Cardiac fibroblast (primary cell): ENCODE results near the gene PALLD.
A peak's percentile ranks its signal among the peaks of the same experiment; 100 is the strongest.
"Not testable (repeated sequence)": the region's sequence is repeated elsewhere in the genome, so short reads cannot be mapped to it uniquely, and the experiment has no call there.

Source experiments
- DNase-seq, 2 donors: peaks; one replicate each; pipeline versions ENCODE4 v3.0.0 to v3.0.0-alpha.2; 2010; ENCODE audit warnings: low read depth in 2 of 2
- H3K4me3 ChIP-seq, 2 donors: replicated peaks in 1 of 2; 1 replicate in 1 of 2; 2 replicates in 1 of 2; pipeline ENCODE4 v1.5.1; 2011; ENCODE audit warnings: low read depth in 2 of 2, low read length in 2 of 2, mild to moderate bottlenecking in 2 of 2, moderate library complexity in 1 of 2
- TF ChIP-seq, protein P1 (sequence below): IDR thresholded peaks from one replicate; pipeline ENCODE4 v1.5.1; 2011; ENCODE audit warnings: low read depth, mild to moderate bottlenecking, low read length, inconsistent platforms

PALLD gene

GRCh38 chr4:168805341-168805740 is 308.5 kb downstream of the PALLD start:
- DNase-seq = no peak
- TF ChIP-seq, protein P1, sequence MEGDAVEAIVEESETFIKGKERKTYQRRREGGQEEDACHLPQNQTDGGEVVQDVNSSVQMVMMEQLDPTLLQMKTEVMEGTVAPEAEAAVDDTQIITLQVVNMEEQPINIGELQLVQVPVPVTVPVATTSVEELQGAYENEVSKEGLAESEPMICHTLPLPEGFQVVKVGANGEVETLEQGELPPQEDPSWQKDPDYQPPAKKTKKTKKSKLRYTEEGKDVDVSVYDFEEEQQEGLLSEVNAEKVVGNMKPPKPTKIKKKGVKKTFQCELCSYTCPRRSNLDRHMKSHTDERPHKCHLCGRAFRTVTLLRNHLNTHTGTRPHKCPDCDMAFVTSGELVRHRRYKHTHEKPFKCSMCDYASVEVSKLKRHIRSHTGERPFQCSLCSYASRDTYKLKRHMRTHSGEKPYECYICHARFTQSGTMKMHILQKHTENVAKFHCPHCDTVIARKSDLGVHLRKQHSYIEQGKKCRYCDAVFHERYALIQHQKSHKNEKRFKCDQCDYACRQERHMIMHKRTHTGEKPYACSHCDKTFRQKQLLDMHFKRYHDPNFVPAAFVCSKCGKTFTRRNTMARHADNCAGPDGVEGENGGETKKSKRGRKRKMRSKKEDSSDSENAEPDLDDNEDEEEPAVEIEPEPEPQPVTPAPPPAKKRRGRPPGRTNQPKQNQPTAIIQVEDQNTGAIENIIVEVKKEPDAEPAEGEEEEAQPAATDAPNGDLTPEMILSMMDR = no peak
- no peak overlapping the region for H3K4me3 ChIP-seq

DNA sequence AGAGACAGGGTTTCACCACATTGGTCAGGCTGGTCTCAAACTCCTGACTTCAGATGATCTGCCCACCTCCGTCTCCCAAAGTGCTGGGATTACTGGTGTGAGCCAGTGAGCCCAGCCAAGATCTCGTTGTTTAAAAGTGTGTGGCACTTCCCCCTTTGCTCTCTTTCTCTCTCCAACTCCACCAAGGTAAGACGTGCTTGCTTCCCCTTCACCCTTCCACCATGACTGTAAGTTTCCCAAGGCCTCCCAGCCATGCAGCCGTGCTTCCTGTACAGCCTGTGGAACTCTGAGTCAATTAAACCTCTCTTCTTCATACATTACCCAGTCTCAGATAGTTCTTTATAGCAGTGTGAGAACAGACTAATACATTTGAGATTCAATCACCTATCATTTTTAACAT is 309.4 kb downstream of the PALLD start:
- not testable (repeated sequence) for H3K4me3 ChIP-seq, DNase-seq

DNA sequence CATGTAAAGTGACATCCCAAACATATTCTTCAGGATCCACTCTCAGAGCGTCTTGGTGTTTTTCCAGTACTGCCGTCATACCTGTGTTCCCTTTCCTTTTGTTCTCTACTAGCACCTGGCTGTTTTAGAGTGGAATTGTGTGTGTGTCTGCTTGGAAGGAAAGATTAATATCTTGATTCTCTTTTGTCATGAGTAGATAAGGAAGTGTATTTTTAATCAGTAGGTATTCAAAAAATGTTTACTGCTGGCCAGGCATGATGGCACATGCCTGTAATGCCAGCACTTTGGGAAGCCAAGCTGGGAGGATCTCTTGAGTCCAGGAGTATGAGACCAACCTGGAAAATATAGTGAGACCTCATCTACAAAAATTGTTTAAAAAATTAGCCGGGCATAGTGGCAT is 314.4 kb downstream of the PALLD start:
- H3K4me3 ChIP-seq = no peak overlapping the region
- TF ChIP-seq, protein P1 = no peak
- DNase-seq = no peak

GRCh38 chr4:168811786-168812651 is 315.2 kb downstream of the PALLD start:
- TF ChIP-seq, protein P1 = no peak
- H3K4me3 ChIP-seq = no peak overlapping the region
- DNase-seq = peak; percentile 60 to 78

DNA sequence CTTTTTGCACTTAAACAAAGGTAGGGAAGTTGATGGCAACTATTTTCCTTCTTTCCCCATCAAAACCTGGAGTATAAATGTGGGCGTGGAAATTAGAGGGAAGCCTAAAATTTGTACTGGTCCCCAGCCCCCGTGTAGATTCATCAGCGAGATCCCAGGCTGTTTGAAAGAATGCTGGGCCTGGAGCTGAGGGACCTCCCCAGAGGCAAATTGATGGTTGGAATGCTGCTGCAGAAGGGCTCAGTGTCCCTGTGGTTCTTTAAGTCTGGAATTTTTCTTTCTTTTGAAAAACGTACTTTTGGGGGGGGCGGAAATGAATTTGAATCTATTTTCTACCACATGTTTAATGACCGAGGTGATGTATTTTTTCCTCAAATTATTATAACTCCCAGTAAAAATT is 316.0 kb downstream of the PALLD start:
- DNase-seq = no peak
- no peak overlapping the region for H3K4me3 ChIP-seq
- TF ChIP-seq, protein P1 = no peak

DNA sequence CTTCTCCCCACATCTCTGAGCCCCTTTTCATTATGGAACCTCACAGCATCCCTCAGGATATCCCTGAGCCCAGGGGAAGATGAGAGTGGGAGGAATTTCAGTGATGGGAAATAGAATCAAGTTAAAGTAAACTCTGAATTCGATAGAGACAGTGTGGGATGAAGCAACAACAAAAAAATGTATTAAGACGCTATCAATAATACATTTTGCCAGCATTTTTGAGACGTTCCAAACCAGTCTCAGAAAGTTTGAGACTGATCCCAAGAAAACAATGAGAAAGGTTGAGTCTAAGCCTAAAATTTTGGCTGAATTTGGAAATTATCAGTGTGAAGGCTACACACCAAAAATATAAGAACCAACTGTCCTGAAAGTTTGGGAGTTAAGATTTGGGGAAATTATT is 317.0 kb downstream of the PALLD start:
- no peak overlapping the region for H3K4me3 ChIP-seq
- no peak for DNase-seq
- TF ChIP-seq, protein P1 = no peak

- DNase-seq = peak in 1 of 2 donors; percentile 57
- no peak overlapping the region for H3K4me3 ChIP-seq
- TF ChIP-seq, protein P1 = no peak
Measured at GRCh38 chr4:168815379-168816345, 318.8 kb downstream of the PALLD start.
